ENCODE data around the gene ROR2. TPM values are rescaled to one million over a fixed set of nuclear protein-coding genes. Genes with fewer than 3 reads are reported as not detected.

The ROR2 gene
- total RNA-seq, 4 donors from 2014 or later = 35.6 to 67.6 (median 50.6) TPM

- no peaks in the 10 kb centered on the region for H3K4me1 ChIP-seq
- no peaks in the 10 kb centered on the region for H3K9me3 ChIP-seq
- DNase-seq = no peak
- TF ChIP-seq CTCF (IDR thresholded peaks at IDR 0.05) (no peak), POLR2A (IDR thresholded peaks at IDR 0.05) (no peak)
- H3K4me3 ChIP-seq = no peak overlapping the region
- H3K36me3 ChIP-seq = no peaks in the 10 kb centered on the region
- intact Hi-C loops (cut with DNase I; ENCODE audit: low total_unique reads) = no loop called here
- H3K27ac ChIP-seq = no peak overlapping the region
- no peaks in the 10 kb centered on the region for H3K27me3 ChIP-seq
Measured at GRCh38 chr9:91557327-91557726, 392.7 kb downstream of the ROR2 start.

DNA sequence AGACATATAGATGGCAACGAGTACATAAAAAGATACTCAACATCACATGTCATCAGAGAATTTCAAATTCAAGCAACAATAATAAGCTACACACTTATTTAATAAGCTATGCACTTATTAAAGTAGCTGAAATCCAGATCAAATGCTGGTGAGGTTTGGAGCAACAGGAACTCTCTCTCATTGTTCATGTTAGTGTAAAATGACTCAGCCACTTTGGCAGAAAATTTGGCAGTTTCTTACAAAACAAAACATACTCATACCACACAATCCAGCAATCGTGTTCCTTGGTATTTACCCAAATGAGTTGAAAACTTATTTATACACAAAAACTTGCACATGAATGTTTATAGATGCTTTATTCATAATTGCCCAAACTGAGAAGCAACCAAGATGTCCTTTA, 394.9 kb downstream of the ROR2 start:
- TF ChIP-seq CTCF (IDR thresholded peaks at IDR 0.05) (no peak), POLR2A (IDR thresholded peaks at IDR 0.05) (no peak)
- Histone ChIP-seq H3K36me3 (no peaks in the 10 kb centered on the region), H3K4me3 (no peak overlapping the region), H3K27ac (no peak overlapping the region), H3K9me3 (no peaks in the 10 kb centered on the region), H3K27me3 (no peaks in the 10 kb centered on the region), H3K4me1 (no peaks in the 10 kb centered on the region)
- intact Hi-C loops (cut with DNase I; ENCODE audit: low total_unique reads) = no loop called here
- no peak for DNase-seq

DNA sequence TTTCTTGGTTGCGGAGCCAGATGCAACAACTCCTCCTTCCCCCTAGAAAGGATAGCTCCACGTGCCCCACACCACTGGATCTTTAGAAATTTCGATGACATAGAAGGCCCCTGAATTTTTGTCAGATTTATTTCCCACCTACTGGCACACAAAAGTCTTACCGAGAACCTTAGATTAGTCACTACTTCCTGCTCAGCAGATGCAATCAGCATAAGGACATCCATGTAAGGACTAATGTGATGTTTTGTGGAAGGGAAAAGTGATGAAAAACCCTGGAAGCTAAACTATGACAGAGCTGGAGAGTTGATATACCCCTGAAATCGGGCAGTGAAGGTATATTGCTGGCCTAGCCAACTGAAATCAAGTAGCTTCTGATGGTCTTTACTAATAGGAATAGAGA, 400.9 kb downstream of the ROR2 start:
- TF ChIP-seq POLR2A (IDR thresholded peaks at IDR 0.05) = no peak
- TF ChIP-seq CTCF (IDR thresholded peaks at IDR 0.05) = no peak
- Histone ChIP-seq H3K36me3 (no peaks in the 10 kb centered on the region), H3K4me1 (no peaks in the 10 kb centered on the region), H3K4me3 (no peak overlapping the region), H3K9me3 (no peaks in the 10 kb centered on the region), H3K27ac (no peak overlapping the region), H3K27me3 (no peaks in the 10 kb centered on the region)
- no peak for DNase-seq
- intact Hi-C loops (cut with DNase I; ENCODE audit: low total_unique reads) = no loop called here

- no peak for DNase-seq
- TF ChIP-seq POLR2A (IDR thresholded peaks at IDR 0.05) (no peak), CTCF (IDR thresholded peaks at IDR 0.05) (no peak)
- Histone ChIP-seq H3K9me3 (no peaks in the 10 kb centered on the region), H3K4me3 (no peak overlapping the region), H3K27ac (no peak overlapping the region), H3K27me3 (no peaks in the 10 kb centered on the region), H3K36me3 (no peaks in the 10 kb centered on the region), H3K4me1 (no peaks in the 10 kb centered on the region)
- intact Hi-C loops (cut with DNase I; ENCODE audit: low total_unique reads) = no loop called here
Measured at GRCh38 chr9:91547081-91547480, 402.9 kb downstream of the ROR2 start.

DNA sequence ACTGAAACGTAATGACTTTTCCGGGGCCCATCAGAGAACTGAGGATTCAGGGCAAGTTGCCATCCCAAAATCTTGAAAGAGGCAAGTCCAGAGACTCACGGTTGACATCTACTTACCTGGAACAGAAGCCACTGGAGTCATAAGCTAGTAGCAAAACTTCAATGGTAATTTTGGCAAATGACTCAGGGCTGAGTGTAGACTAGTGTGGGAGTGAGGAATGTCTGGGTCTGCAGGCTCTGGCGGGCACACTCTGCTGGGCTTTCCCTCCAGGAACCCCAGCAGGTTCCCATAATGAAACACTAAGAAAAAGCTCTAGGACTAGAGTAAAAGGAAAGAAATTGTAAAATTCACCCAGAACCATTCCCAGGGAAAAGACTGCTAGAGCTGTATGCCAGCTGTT, 403.5 kb downstream of the ROR2 start:
- no peaks in the 10 kb centered on the region for H3K9me3 ChIP-seq
- DNase-seq = no peak
- H3K4me3 ChIP-seq = no peak overlapping the region
- intact Hi-C loops (cut with DNase I; ENCODE audit: low total_unique reads) = no loop called here
- H3K27ac ChIP-seq = no peak overlapping the region
- no peaks in the 10 kb centered on the region for H3K36me3 ChIP-seq
- H3K4me1 ChIP-seq = no peaks in the 10 kb centered on the region
- no peaks in the 10 kb centered on the region for H3K27me3 ChIP-seq
- no peak for TF ChIP-seq POLR2A (IDR thresholded peaks at IDR 0.05)
- TF ChIP-seq CTCF (IDR thresholded peaks at IDR 0.05) = no peak

All from uterus (tissue), 4 donors.